HG03196 (cell line): ENCODE measurements around the gene WDR4.
"Not testable (repeated sequence)": the region's sequence is repeated elsewhere in the genome, so short reads cannot be mapped to it uniquely, and the experiment has no call there.

Experiments
- ATAC-seq: cut with Tn5 transposase; IDR thresholded peaks from one replicate; pipeline ENCODE4 v1.9.1; 2021; ENCODE audit not compliant: unreplicated experiment

The WDR4 gene

DNA sequence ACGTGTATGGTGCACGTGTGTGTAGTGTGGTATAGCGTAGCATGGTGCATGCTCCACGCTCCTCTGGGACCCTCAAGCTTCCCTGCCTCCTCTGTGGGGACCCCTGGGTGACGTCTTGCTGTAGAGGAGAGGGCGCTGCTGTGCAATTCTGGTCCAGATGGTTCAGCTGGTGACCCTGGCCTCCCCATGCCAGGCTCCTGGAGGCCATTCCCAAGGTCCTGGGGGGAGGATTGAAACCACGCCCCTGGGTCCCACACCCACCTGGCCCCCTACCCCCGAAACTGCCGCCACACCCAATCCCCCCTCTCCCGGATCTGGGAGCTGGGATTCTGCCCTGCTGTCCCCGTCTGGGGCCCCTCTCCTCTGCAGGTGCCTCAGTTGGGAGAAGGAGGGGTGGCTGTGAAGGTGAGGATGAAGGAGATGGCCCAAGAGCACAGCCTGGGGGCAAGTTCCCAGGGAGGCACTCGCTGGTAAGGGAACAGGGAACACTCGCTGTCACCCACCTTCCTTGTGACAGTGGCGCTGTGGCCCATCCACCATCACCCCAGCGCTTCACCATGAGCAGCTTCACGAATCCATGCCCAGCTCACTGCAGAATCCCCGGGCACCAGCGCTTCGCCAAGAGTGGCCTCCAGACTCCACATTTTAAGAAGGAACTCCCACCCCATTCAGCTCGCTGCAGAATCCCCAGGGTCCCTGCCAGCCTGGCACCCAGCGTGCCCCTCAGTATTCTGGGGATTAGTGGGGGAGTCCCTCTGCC lies 38.0 kb downstream of the WDR4 start:
- ATAC-seq: no peak

DNA sequence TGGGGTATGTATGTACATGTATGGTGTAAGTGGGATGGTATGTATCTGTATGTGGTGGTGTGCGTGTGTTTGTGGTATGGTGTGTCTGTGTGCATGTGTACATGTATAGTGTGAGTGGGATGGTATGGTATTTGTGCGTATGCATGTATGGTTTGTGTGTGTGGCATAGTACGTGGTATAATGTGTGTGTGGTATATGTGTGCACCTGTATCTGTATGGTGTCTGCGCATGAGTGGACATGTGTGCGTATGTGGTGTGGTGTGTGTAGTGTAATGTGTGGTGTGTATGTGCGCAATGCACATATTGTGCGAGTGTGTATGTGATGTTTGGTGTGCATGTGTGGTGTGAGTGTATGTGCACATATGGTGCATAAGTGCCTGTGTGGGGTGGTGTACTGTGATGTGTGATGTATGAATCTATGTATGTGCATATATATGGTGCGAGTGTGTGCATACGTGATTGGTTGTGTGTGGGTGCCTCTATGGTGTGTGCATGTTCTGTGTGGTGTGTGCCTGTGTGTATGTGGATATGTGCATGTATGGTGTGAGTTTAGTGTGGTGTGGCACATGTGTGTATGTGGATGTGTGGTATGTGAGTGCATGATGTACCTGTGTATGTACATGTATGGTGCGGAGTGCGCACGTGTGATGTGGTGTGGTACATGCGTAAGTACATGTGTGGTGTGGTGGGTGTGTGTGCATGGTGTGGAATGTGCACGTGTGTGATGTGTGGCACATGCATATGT lies 38.8 kb downstream of the WDR4 start:
- ATAC-seq: no peak

DNA sequence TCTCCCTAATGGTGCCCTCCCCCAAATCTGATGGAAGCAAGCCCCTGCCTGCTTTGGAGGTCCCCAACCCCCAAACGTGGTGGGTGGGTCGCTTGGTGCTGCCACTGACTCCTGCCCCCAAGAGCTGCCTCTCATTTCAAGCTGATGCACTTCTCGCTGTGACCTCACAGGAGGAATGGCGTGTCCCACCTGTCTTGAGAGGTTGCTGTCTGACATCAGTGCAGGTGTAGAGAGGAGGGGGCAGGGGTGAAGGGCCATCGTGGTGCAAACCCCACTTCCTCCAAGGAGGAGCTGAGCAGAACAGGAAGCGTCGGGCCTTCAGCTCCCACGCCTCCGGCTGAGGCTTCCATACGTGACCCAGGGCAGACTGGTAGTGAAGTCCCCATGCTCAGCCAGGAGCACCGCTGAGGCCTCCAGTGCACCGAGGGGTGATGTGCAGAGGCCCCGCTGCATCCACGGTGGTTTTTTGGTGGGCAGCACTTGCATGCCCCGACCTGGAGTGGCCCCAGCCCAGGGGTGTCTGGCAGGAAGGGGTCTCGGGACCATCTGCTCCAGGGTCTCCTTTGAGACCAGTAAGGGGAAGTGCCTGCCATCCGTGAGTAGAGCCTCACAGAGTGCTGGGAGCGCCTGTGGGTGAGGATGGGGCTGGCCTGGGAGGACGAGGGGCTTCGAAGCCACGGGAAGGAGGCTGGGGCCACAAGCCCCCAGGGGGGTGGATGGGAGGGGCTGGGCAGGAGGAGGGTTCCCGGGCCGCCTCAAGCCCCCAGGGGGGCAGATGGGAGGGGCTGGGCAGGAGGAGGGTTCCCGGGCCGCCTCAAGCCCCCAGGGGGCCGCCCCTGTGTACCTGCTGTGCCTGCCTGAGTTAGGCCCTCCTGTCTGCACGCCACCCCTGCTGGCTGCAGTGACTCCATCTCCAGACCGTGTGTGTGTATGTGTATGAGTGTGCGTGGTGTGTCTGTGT lies 39.8 kb downstream of the WDR4 start:
- ATAC-seq: no peak

DNA sequence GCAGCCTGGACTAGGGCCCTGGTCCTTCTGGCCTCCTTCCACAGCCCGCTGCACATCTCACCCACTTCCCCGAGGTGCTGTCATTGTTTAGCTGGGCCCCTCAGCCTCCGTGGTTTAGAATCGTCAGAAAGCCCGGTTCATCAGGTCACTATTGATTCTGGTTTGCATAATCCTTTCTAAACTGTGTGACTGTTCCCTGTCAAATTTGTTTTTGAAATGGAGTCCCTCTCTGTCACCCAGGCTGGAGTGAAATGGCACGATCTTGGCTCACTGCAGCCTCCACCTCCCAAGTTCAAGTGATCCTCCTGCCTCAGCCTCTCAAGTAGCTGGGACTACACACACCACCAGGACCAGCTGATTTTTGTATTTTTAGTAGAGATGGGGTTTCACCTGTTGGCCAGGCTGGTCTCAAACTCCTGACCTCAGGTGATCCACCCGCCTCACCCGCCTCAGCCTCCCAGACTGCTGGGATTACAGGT lies 41.1 kb downstream of the WDR4 start:
- ATAC-seq: not testable (repeated sequence)

DNA sequence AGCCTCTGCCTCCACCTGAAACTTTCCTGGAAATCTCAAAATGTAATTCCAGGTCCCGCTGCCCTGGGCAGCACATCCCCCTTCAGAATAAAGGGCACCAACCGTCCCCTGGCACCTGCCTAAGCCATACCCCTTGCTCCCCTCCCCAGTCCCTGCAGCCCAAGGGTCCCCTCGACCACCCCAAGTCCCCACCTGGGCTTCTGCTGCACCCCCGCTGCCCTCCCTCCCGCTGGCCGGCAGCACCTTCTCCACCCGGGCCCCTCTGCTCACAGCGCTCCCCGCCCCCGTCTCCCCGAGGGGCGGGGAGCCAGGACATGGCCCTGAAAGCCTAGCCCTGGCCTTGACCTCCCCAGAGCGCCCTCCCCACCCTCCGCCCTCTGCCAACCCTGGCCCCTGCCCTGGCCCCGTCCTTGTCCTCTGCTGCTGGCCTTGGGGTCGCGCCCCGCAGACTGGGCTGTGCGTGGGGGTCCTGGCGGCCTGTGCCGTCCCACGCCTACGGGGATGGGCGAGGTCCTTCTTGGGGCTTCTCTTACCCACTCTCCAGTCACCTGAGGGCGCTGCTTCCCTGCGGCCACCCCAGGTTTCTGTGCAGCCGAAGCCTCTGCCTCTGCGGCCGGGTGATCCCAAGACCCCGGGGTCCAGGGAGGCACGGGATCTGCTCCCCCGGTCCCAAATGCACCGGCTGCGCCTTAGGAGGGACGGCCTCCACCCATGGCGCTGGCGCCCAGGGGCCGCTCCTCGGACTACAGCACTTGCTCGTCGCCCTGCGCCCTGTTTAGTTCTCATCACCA lies 41.7 kb downstream of the WDR4 start:
- no peak for ATAC-seq

DNA sequence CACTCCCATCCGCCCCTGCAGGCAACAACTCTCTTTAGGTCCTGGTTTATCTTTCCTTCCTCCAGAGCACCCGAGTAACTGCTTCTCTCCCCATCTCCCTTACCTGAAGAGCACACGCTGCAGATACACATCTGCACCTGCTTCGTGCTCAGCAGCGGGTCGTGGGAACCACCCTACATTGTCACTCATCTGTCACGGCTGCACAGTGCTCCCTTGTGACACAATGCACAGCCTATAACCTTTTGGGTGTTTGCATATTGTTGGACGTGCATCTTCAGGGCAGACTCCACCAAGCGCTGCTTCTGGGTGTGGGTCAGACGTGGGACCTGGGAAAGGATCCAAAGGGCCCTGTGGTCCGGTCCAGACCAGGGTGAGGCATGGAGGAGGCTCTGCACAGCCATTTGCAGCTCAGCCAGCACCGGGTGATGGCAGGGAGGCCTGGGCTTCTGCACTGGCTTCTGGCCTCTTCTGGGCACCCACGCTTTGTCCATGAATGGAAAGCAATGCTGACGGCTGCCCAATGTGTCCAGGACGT lies 42.5 kb downstream of the WDR4 start:
- ATAC-seq: no peak

DNA sequence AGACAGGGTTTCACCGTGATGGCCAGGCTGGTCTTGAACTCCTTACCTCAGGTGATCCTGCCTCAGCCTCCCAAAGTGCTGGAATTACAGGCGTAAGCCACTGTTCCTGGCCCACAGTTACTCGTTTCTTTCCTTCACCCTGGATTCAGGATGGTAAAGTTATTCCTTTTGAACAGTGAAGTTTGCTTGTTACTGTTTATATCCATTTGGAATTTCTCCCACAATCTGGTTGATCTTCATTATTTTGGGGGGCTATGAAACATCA lies 43.0 kb downstream of the WDR4 start:
- ATAC-seq: no peak

DNA sequence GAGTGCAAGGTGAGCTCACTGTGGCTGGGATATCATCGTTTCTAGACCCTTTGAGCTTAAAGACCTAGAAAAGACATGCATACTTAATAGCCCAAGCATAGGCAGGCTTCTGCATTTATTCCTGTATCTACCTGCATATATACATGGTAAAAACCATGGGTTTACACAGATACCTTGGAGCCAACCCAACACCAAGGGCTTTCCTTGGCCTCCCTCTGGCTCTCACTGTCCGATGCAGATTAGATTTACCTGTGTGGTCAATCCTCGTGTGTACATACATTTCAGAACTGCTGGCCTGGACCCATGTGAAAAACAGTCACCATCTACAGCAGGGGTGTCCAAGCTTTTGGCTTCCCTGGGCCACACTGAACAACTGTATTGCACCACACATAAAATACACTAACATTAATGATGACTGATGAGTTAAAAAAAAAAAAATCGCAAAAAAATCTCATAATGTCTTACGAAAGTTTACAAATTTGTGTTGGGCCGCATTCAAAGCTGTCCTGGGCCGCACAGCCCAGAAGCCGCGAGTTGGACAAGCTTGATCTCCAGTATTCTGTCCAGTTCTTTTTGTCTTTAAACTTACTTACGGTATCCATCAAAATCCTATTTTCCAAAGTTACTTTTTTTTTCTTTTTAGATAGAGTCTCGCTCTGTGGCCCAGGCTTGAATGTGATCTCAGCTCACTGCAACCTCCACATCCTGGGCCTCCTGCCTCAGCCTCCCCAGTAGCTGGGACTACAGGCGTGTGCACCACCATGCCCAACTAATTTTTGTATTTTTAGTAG lies 43.5 kb downstream of the WDR4 start:
- no peak for ATAC-seq

DNA sequence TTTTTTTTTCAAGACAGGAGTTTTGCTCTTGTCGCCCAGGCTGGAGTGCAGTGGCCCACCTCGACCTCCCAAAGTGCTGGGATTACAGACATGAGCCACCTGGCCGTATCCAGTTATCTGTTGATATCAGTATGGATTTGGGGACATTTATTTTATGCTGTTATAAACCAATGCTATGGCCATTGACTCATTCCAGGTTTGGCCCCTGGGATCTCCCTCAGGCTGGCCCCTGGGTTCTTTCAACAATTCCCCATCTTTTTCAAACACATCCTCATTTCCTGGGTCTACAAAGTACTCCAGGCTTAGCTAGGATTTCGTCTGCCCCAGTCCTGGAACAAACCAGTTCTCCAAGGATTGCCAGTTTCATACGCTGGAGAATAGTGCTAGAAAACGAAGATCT lies 44.1 kb downstream of the WDR4 start:
- ATAC-seq: no peak

DNA sequence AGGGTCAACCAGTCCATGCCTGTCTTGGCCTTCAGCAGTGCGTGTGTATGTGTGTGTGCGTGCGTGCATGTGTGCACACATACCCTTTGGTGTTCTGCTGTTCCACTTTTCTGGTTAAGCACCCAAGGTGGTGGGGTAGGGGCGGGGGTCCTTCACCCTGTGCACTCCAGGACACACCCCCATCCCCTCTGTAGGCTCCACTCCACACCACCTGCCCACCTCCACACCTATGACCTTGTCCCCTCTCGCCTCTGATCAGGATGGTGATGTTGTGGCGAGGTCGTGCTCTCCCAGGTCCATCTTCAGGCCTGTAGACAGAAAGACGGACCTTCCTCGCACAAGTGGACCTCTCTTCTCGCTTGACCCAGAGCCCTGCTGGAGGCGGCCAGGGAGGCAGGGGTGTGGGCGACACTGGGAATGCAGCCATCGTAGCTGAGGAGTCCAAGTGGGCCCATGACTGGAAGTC lies 44.6 kb downstream of the WDR4 start:
- ATAC-seq: no peak

DNA sequence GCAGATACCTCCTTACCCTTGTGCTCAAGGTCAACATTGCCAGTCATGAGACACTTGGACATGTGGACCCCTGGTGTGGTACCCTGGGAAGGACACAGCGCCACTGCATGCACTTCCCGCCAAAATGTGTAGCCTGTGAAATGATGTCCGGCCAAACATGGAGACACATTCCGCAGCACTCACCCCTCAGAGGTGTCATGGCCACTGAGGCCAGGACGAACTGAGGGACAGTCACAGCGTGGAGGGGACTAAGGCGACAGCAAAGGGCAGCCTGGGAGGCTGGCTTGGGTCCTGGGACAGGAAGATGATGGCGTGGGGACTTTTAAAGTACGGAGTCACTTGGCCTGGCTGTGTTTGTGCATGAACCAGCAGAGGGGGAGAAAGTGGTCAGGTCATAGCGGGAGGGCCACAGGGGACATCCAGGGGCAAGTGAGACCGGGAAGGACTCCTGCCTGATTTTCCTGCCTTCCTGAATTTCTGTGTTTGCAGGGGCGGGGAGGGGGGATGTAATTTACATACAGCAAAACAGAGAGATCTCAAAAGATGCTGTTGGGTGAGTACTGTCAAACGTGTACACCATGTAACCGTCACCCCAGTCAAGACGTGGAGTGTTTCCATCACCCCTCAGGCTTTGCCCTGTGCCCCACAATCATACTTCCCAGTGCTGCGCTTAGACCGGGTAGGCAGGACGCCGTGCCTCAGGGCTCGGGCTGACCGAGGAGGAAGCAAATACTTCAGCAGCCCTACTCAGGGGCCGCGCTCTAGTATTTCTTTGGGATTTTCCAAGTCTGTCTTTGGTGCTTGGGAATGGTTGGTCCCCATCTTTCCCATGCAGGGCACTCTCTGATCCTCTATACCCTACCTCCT lies 45.2 kb downstream of the WDR4 start:
- ATAC-seq: no peak

DNA sequence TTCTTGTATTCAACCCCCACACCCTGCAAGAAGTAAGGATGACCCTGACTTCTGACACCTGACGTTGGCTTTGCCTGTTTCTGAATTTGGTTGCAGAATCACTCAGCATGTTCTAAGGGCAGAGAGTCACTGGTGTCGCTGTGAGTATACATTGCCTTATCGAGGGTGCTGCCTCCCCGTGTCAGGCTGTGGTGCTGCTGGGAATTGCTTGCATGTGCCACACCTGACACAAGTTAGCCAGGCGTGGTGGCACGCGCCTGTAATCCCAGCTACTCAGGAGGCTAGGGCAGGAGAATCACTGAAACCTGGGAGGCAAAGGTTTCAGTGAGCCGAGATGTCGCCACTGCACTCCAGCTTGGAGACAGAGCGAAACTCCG lies 45.9 kb downstream of the WDR4 start:
- no peak for ATAC-seq

DNA sequence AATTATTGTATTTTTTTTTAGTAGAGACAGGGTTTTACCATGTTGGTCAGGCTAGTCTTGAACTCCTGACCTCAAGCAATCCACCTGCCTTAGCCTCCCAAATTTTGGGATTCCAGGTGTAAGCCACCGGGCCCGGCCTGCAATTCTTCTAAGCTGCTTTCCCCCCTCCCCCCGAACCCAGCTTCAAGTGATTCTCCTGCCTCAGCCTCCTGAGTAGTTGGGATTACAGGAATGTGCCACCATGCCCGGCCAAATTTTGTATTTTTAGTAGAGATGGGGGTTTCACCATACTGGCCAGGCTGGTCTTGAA lies 47.1 kb downstream of the WDR4 start:
- not testable (repeated sequence) for ATAC-seq

DNA sequence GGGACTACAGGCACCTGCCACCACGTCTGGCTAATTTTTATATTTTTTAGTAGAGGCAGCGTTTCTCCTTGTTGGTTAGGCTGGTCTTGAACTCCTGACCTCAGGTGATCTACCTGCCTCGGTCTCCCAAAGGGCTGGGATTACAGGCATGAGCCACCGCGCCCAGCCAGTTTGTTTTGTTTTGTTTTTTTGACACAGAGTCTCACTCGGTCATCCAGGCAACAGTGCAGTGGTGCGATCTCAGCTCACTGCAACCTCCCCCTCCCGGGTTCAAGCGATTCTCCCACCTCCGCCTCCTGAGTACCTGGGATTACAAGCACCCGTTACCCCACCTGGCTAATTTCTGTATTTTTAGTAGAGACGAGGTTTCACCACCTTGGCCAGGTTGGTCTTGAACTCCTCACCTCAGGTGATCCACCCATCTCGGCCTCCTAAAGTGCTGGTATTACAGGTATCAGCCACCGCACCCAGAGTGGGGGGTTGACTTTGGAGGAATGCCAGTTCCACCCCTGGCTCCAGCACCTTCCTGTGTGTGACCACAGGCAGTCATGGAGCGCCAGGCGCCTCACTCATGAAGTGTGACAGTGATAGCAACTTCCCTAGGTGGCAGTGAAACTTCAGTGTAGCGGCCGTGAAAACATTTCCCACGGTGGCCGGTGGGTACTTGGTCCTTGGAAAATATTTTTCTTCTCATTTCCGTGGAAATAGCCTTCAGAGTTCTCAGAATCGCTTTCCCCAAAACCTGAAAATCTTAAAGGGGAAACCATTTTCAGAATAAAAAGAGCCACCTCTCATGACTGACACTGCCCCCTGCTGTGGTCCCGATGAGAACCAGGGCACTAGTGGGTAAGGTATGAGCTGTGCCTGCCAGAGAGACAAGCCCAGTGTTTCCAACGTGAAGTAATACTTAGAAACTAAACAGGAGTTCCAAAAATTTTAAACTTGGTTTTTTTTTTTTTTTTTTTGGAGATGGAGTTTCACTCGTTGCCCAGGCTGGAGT lies 48.6 kb downstream of the WDR4 start:
- no peak for ATAC-seq

DNA sequence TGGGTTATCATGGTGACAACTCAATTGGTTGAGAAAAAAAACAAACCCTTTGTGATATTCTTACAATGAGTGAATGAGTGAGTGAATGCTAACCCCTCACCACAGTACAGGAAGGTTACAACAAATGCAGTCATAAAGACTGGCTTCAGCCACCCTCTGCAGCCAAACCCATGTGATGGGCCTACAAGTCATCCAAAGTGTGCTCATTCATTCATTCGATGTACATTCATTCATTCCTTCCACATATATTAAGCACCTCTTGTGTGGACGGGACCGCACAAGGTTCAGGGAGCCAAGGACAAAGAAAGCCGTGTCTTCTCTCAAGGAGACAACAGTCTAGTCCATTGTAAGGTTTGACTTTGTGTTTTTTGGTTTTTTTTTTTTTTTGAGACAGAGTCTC lies 49.4 kb downstream of the WDR4 start:
- no peak for ATAC-seq

DNA sequence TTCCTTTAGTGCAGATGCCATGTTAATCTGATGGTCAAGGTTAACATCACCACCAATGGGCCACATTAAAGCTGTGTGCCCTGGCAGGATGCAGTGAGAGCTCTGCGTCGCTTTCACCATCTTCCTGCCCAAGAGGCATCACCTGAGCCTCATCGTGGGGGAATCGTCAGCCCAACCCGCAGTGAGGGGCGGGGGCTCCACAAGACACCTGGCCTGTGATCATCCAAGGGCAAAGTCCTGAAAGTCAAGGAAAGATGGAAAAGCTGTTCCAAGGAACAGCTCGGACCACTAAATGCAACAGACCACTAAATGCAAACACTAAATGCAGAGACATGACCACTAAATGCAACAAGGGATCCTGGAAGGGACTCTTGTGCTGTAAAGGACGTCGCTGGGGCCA lies 49.9 kb downstream of the WDR4 start:
- ATAC-seq: no peak

DNA sequence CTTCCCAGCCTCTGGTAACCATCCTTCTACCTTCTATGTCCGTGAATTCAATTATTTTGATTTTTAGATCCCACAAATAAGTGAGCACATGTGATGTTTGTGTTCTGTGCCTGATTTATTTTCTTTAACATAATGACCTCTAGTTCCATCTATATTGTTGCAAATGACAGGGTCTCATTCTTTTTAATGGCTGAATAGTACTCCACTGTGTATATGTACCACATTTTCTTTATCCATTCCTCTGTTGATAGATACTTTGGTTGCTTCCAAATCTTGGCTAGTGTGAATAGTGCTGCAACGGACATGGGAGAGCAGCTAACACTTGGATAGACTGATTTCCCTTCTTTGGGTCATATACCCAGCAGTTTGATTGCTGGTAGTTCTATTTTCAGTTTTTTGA lies 51.8 kb downstream of the WDR4 start:
- no peak for ATAC-seq
